Ureter (tissue), 1 donor: ENCODE results near the gene TMEM50A. TPM values are rescaled to one million over a fixed set of nuclear protein-coding genes. Genes with fewer than 3 reads are reported as not detected.
"Not testable (repeated sequence)": the region's sequence is repeated elsewhere in the genome, so short reads cannot be mapped to it uniquely, and the experiment has no call there.

ENCODE experiments used
- DNase-seq: peaks from one replicate; pipeline ENCODE4 v3.0.0-alpha.2; 2020; ENCODE audit warnings: low spot score
- total RNA-seq: library from RNA; stranded (reverse); gene quantifications from one replicate; pipeline ENCODE4 v1.2.4, GENCODE V29; 2023
- donor health status: DM: yes; HTN: yes; CAD: no.

TMEM50A gene
- total RNA-seq, 1 donor from 2014 or later = 71.4 TPM

DNA sequence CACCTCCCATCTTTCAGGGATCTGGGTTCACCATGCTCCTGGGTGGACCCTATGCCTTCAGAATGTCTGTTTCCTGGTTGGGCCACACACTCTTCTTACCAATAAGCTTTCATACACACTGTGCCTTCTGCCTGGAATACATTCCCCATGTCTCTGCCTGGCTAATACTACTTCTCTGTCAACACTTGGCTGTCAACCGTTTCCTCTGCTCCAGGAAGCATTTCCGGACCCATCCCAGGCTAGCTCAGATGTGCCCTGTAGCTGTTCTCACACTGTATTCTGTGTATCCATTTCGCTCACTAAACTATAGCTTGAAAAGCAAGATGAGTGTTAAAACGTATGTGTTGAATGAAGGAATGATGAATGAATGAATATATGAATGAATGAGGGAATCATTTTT, 49.0 kb downstream of the TMEM50A start:
- not testable (repeated sequence) for DNase-seq

DNA sequence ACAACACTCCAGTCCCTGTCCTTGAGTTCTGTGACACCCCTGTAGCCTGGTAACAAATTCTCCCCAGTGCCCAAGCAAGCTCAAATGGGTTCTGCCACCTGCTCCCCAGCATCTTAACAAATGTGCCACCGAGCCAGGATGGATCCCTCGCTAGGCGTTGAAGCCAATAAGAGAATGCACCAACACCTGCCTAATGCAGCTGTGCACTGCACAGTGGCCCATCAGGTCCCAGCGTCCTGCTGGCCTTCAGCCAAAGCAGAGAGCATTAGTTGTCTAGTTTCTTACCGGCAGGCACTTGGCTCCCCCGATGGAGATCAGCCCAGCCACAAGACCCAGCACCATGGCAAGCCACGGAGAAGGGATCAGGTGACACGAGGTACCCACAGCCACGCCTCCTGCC, 50.6 kb downstream of the TMEM50A start:
- not testable (repeated sequence) for DNase-seq

DNA sequence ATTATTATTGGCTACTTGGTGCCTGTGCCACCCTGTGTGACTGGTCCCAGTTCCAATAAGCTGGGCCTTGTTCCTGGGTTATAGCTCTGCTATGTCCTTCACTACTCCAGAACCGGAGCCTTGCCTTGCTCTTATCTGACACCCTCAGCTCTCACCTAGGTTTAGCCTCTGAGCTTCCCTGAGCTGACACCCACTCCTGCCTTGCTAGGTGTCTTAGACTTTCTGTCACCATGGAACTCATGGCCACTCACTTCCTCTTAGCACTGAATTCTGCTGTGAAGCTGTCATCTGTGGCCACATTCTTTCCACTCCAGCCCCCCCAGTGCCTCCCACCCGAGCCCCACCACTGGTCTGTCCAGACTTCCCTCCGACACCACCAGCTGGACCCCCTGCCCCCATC, 51.6 kb downstream of the TMEM50A start:
- not testable (repeated sequence) for DNase-seq

DNA sequence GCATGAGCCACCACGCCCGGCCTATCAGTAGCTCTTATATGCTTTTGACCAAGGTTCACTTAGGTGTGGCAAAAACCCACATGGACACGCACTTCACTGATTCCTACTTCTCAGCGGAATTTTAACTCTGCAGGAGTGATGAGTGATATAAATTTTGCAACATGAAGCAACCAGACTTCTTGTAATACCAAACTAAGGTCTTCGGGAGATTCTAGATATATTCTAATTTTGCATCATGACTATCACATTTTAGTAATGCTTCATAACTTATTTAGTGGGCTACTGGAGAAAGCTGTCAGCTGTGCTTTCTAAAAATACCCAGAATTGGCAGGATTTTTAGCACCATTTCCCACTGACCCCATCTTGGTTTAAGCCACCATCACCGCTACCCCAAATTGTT, 54.7 kb downstream of the TMEM50A start:
- no peak for DNase-seq

DNA sequence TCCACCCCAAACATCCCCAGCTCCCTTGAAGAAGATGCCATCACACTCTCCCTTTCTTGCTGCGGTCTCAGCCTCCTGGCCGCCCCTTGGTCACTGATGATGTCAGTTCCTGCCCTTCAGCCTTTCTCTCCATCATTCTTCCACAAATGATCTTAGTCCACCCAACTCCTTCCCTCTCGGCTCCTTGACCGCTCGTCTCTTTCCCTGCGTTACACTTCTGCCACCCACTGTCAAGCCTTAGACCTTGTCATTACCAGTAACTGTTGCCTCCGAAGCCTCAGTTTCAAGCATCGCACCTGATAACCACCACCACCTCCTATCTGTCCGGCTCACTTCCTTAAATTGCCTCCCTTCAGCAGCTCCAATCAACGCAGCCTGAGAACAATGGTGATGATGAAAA, 59.4 kb downstream of the TMEM50A start:
- not testable (repeated sequence) for DNase-seq

DNA sequence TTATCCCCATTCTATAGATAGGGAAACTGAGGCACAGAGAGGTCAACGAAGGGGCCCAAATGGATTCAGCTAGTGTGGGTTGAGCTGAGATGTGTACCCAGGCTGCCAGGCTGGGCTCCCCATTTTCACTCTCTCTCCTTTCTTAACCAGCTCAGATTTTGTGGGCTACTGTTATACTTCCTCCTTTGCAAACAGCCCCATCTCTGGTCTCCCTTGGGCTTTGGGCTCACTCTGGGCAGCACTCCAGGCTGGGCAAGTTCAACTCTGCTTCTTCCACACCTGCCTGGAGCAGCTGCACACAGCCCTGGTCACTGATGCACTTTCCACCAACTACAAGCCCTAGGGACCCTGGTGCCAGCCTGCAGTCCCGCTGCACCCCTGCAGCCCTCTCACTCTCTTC, 59.9 kb downstream of the TMEM50A start:
- not testable (repeated sequence) for DNase-seq

DNA sequence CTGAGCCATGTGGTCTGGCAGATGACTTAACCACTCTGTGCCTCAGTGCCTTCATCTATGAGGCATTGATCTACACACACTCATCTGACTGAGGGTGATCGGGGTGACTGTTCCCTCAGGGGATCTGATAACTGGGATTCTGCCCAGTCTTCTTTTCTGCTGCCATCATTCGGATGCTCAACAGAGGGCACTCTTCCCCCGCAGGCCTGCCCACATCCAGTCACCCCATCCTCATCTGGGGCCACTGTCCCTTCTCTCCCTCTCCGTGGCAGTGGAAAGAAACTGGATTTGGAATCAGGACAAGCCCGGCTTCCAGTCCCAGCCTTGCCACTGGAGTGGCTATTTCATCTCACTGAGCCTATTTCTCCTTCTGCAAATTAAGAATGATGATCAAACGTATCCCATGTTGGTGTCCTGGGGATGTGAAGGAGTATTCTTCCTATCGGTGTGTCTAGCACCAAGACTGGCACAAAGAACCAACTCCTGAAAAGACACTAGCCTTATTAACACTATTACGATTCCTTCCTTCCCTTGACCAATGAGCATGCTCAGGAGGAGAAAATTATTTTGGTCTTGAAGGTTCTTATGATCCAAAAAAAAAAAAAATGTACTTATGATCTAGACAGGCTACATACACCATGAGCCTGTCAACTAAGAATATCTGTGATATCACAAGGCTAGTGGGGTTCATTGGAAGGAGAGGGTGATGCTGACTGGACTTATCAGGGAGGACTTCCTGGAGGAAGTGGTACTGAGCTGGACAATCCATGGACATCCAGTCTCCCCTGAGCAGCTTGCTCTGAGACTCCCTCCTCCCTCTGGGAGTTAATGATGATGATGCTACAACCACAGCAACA, 65.0 kb downstream of the TMEM50A start:
- DNase-seq = not testable (repeated sequence)

DNA sequence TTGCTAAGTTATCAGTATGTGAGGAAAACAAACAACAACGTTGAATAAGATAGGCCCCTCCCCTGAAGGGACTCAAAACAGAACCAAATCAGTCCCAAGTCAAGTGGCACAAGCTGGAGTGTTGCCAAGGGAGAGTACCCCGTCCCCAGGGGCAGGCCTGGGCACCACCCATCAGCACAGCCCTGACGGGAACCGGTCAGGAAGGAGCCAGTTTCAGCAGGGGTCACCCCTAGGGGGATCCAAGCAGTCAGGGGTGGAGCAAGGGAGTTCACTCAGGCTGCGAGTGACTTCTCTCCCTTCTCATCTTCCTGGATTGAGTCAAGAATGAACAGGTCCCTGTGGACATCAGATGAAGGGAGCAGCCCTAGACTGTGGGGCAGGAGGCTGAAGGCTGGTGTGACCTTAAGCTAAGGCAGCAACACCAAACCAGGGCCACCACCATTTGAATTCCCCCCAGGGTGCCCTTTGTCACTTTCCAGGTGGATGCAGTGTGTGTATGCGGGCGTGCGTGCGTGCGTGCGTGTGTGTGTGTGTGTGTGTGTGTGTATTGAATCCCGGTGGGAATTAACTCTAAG, 67.7 kb downstream of the TMEM50A start:
- not testable (repeated sequence) for DNase-seq

DNA sequence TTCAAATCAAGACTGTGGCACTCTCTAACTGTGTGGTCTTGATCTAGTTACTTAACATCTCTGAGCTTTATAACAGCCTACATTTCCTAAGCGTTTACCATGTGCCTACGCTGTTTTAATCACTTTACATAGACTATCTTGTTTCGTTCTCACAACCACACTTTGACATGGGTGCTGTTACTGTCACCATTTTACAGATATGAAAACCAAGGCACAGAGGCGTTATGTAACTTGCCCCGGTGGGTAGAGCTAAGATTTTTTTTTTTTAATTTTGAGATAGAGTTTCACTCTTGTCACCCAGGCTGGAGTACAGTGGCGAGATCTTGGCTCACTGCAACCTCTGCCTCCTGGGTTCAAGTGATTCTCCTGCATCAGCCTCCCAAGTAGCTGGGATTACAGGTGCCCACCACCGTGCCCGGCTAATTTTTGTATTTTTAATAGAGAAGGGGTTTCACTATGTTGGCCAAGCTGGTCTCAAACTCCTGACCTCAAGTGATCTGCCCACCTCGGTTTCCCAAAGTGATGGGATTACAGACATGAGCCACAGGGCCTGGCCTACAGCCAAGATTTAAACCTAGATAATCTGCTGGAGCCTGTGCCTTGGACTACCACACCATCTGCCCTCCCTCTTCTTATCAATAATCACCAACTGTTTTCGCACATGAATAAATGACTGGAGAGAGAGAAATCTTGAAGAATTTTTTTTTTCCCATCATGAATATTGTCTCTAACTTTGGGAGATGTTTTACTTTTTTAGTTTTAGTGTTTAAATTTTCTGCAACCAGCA, 71.7 kb downstream of the TMEM50A start:
- not testable (repeated sequence) for DNase-seq

Other genes starting within 250 kb of the TMEM50A start
- gene SYF2, start 105.8 kb upstream of the TMEM50A start, total RNA-seq = 39.9 TPM
- 99.5 TPM for gene RSRP1, start 90.9 kb upstream of the TMEM50A start, total RNA-seq
- gene RHD, start 65.8 kb upstream of the TMEM50A start, total RNA-seq = not detected
- gene RHCE, start 82.5 kb downstream of the TMEM50A start, total RNA-seq = 0.29 TPM
- gene MACO1, start 92.6 kb downstream of the TMEM50A start, total RNA-seq = 22.3 TPM
- gene LDLRAP1, start 205.3 kb downstream of the TMEM50A start, total RNA-seq = 14.4 TPM